ENCODE results near the gene CLEC20A. TPM values are rescaled to one million over a fixed set of nuclear protein-coding genes. Genes with fewer than 3 reads are reported as not detected.

CLEC20A gene
- total RNA-seq, 1 donor: not detected

GRCh38 chr1:178520803-178521202 lies 24.0 kb upstream of the CLEC20A start:
- no peak overlapping the region for H3K4me3 ChIP-seq (ENCODE audit: low read depth, low read length)
- TF ChIP-seq CTCF (IDR thresholded peaks at IDR 0.05; ENCODE audit: insufficient read depth, low read depth, low read length): no peak
- no peak for DNase-seq (ENCODE audit: low read depth)

DNA sequence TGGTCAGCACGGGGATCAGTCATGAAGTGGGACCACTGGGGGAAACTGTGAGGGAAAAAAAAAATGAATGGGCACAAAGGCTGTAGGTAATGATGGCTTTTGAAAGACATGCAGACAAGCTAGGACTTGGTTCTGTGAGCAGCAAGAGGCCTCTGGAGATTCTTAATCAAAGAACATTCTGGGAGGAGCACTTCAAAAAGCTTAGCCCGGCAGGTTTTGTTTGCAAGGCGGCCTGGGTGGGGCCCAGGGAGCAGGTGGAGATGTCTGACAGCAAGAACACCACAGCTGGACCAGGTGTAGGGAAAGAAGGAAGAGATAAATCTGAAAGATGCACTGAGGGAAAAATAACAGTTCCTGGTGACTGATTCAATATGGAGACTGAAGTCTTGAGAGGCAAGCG lies 22.1 kb upstream of the CLEC20A start:
- DNase-seq (ENCODE audit: low read depth): no peak
- no peak overlapping the region for H3K4me3 ChIP-seq (ENCODE audit: low read depth, low read length)
- TF ChIP-seq CTCF (IDR thresholded peaks at IDR 0.05; ENCODE audit: insufficient read depth, low read depth, low read length): no peak

DNA sequence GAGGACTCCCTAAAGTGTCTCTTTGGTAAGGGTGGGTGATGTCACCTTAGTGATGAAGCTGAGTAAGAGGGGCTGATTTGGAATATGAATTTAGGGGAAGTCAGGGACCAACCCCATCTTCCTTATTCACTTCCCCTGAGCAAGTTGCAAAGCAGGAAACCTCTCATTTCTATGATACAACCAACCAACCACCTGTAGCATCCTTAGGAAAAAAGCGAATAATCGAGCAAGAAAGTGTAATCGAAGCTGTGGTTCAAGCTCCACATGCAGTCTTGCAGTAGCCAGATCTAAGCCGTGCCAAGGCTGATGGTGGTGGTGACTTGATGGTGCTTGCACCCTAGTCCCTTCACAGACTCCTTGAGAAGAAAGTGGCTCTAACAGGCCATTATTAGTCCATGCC lies 19.3 kb upstream of the CLEC20A start:
- H3K4me3 ChIP-seq (ENCODE audit: low read depth, low read length): no peak overlapping the region
- no peak for TF ChIP-seq CTCF (IDR thresholded peaks at IDR 0.05; ENCODE audit: insufficient read depth, low read depth, low read length)
- no peak for DNase-seq (ENCODE audit: low read depth)

GRCh38 chr1:178513278-178513983 lies 16.7 kb upstream of the CLEC20A start:
- no peak overlapping the region for H3K4me3 ChIP-seq (ENCODE audit: low read depth, low read length)
- peak; percentile 22 for TF ChIP-seq CTCF (IDR thresholded peaks at IDR 0.05; ENCODE audit: insufficient read depth, low read depth, low read length)
- DNase-seq (ENCODE audit: low read depth): peak; percentile 26

- DNase-seq (ENCODE audit: low read depth): no peak
These were observed 16.0 kb upstream of the CLEC20A start, which contains the start of gene TEX35 for GRCh38 chr1:178512566-178513277. Gene TEX35 (plus strand): TSS chr1:178513109. CDS start chr1:178513189, 80 bp downstream.

GRCh38 chr1:178510155-178510554 lies 13.4 kb upstream of the CLEC20A start:
- no peak for TF ChIP-seq CTCF (IDR thresholded peaks at IDR 0.05; ENCODE audit: insufficient read depth, low read depth, low read length)
- no peak for DNase-seq (ENCODE audit: low read depth)
- H3K4me3 ChIP-seq (ENCODE audit: low read depth, low read length): no peak overlapping the region

More at GRCh38 chr1:178512566-178513277, 16.0 kb upstream of the CLEC20A start, which contains the start of gene TEX35:
- TF ChIP-seq CTCF (IDR thresholded peaks at IDR 0.05; ENCODE audit: insufficient read depth, low read depth, low read length): no peak
- H3K4me3 ChIP-seq (ENCODE audit: low read depth, low read length): no peak within 1 kb of the TSS

Data from fibroblast of villous mesenchyme (primary cell).